D721Med (cell line): ENCODE data around the gene STAMBPL1.

Experiments used
- DNase-seq: peaks from one replicate; pipeline ENCODE4 v3.0.0; 2011; ENCODE audit warnings: low spot score; ENCODE audit not compliant: insufficient read length
- FAIRE-seq: peaks from 2 replicates; lab custom pipeline; 2011; peaks lifted over from hg19 to GRCh38; lab: Jason Lieb, UNC
- TF ChIP-seq, protein P1 (sequence below): IDR thresholded peaks from 2 replicates; pipeline ENCODE4 v1.5.1; 2012; ENCODE audit warnings: mild to moderate bottlenecking, control low read depth; ENCODE audit not compliant: insufficient read depth; ENCODE audit errors: missing control alignments

The STAMBPL1 gene

GRCh38 chr10:88966797-88967196, 86.8 kb downstream of the STAMBPL1 start:
- DNase-seq = no peak
- no peak for FAIRE-seq
- TF ChIP-seq, protein P1, sequence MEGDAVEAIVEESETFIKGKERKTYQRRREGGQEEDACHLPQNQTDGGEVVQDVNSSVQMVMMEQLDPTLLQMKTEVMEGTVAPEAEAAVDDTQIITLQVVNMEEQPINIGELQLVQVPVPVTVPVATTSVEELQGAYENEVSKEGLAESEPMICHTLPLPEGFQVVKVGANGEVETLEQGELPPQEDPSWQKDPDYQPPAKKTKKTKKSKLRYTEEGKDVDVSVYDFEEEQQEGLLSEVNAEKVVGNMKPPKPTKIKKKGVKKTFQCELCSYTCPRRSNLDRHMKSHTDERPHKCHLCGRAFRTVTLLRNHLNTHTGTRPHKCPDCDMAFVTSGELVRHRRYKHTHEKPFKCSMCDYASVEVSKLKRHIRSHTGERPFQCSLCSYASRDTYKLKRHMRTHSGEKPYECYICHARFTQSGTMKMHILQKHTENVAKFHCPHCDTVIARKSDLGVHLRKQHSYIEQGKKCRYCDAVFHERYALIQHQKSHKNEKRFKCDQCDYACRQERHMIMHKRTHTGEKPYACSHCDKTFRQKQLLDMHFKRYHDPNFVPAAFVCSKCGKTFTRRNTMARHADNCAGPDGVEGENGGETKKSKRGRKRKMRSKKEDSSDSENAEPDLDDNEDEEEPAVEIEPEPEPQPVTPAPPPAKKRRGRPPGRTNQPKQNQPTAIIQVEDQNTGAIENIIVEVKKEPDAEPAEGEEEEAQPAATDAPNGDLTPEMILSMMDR = no peak

- DNase-seq (no peak), FAIRE-seq (no peak)
- TF ChIP-seq, protein P1 = no peak
Observed at GRCh38 chr10:88968391-88968790, 88.3 kb downstream of the STAMBPL1 start.

DNA sequence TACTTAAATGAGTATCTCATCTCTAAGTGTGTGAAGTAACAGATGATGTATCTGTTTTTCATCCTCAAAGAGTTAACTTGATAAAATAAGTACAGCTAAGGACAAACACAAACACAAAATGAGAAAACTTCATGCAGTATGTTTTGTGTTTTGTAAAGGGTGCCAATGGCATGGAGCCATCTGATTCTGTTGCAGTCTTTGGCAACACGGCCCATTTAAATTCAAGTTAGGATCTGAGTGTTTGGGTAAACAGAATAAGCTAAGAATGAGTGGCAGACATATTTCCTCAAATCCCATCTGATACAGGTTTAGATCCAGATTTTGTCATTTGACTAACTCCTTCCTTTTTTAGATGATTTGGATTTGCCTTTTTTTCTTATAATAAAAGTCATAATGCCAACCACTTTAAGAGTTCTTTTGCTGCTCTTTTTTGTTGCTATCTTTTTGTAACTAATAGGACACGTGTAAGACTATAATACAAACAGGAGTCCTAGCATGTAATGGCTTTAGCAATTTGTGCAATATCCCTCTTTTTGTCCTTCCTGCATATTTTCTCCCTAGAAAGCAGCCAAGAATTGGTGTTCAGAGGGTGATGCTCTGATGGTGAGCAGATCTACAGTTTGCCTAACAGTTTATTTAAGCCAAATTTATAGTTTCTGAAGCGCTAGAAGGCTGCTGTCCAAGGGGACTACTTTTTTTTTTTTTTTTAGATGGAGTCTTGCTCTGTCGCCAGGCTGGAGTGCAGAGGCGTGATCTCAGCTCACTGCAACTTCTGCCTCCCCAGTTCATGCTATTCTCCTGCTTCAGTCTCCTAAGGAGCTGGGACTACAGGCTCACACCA, 91.4 kb downstream of the STAMBPL1 start:
- DNase-seq (no peak), FAIRE-seq (no peak)
- TF ChIP-seq, protein P1 = no peak
